ENCODE measurements around the gene DNAH7. TPM values are rescaled to one million over a fixed set of nuclear protein-coding genes. Genes with fewer than 3 reads are reported as not detected.

DNAH7 gene
- total and polyA plus RNA-seq, 2 of the 8 experiments (the other 6 are each of a cell fraction or from before 2014, with no cell fraction given): 0.07 to 0.08 TPM

DNA sequence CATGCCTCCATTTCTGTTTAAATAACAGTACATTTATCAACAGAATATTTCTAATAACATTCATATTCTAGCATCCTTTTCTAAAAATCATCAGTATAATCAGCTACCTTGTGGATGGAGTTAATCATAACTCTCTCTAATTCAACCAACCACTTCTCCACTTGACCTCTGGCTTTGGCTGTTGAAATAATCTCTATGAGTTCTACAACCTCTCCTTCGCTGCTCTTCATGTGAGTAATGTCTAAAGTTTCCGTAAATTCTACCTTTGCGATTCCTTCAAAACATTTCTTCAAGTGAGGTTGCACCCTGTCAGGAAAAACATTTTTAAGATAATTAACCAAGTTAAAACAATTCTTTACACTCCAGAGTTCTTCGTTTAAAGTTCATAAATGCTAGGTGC is 134.2 kb downstream of the DNAH7 start:
- H3K14ac ChIP-seq (ENCODE audit: insufficient read length): no peak overlapping the region
- H2BK15ac ChIP-seq (ENCODE audit: low read length): no peak overlapping the region
- no peaks in the 10 kb centered on the region for H3K4me1 ChIP-seq (replicated peaks in 1 of 4; ENCODE audit: control insufficient read depth in 3 of 4, insufficient read depth in 4 of 4, low read length in 3 of 4)
- DNase-seq (ENCODE audit: low read depth in 1 of 2, low spot score in 2 of 2): no peak
- no peaks in the 10 kb centered on the region for H3K9me3 ChIP-seq (ENCODE audit: insufficient read depth in 2 of 2, low read depth in 1 of 2, low read length in 1 of 2)
- no peak overlapping the region for H2AK5ac ChIP-seq (ENCODE audit: low read depth, low read length)
- H3K56ac ChIP-seq (replicated peaks; ENCODE audit: insufficient read length, low read depth, low read length): no peak overlapping the region
- WGBS, 2 experiments (ENCODE audit: extremely low coverage in 1 of 2, insufficient coverage in 1 of 2, insufficient read length in 1 of 2, insufficient replicate concordance in 2 of 2, low coverage in 1 of 2, low lambda C conversion rate in 2 of 2, missing lambda C conversion rate in 1 of 2): 89% methylated on average over 4 of the region's 4 CpGs; no CpG with 5 or more reads in 1 of the 2 experiments
- H3K79me1 ChIP-seq (ENCODE audit: low read depth, low read length): no peaks in the 10 kb centered on the region
- no peak overlapping the region for H2BK12ac ChIP-seq (ENCODE audit: low read depth, low read length)
- CTCF ChIA-PET (ENCODE audit: partially characterized antibody): interaction anchor here (0.6 kb wide), 1 partner anchor 787 kb away, joined by 5 read pairs; no protein-coding TSS in a partner anchor
- no peaks in the 10 kb centered on the region for H3K27me3 ChIP-seq (replicated peaks in 1 of 4; ENCODE audit: control insufficient read depth in 3 of 4, extremely low read depth in 1 of 4, insufficient read depth in 3 of 4, low read length in 3 of 4)
- no peak overlapping the region for H3K9ac ChIP-seq (replicated peaks in 1 of 4; ENCODE audit: extremely low read depth in 1 of 4, low read depth in 3 of 4, low read length in 3 of 4)
- H2AFZ ChIP-seq (ENCODE audit: low read length): no peak overlapping the region
- FAIRE-seq: no peak
- H2BK5ac ChIP-seq (ENCODE audit: low read depth, low read length): no peak overlapping the region
- H4K8ac ChIP-seq (ENCODE audit: extremely low read depth, insufficient read depth, low read length): no peak overlapping the region
- H4K20me1 ChIP-seq (replicated peaks in 1 of 2; ENCODE audit: control insufficient read depth in 1 of 2, insufficient read depth in 2 of 2, low read length in 2 of 2): no peaks in the 10 kb centered on the region
- H3K23me2 ChIP-seq (ENCODE audit: low read depth, low read length): no peaks in the 10 kb centered on the region
- TF ChIP-seq, protein P1, sequence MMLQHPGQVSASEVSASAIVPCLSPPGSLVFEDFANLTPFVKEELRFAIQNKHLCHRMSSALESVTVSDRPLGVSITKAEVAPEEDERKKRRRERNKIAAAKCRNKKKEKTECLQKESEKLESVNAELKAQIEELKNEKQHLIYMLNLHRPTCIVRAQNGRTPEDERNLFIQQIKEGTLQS (IDR thresholded peaks at IDR 0.05; ENCODE audit: insufficient read depth, low read depth, low read length): no peak
- TF ChIP-seq EP300 (IDR thresholded peaks at IDR 0.05; ENCODE audit: borderline replicate concordance in 1 of 2, low read depth in 2 of 2, low read length in 2 of 2) (no peak), SIN3A (conservative IDR thresholded peaks at IDR 0.05 in 1 of 2, IDR thresholded peaks at IDR 0.05 in 1 of 2; ENCODE audit: low read depth in 1 of 2, low read length in 2 of 2) (no peak), KDM1A (IDR thresholded peaks at IDR 0.05; ENCODE audit: borderline replicate concordance, low read length) (no peak)
- no peak overlapping the region for H3K27ac ChIP-seq (ENCODE audit: low read depth, low read length)
- no peak overlapping the region for H4K91ac ChIP-seq (replicated peaks; ENCODE audit: insufficient read length, low read length)
- POLR2A ChIA-PET (ENCODE audit: partially characterized antibody): no interaction called here
- no peak overlapping the region for H2BK120ac ChIP-seq (replicated peaks; ENCODE audit: low read depth, low read length)
- H3K4me2 ChIP-seq (ENCODE audit: insufficient read depth in 1 of 2, low read depth in 2 of 2, low read length in 2 of 2): no peak overlapping the region
- no peaks in the 10 kb centered on the region for H3K79me2 ChIP-seq (ENCODE audit: control insufficient read depth in 1 of 2, insufficient read depth in 2 of 2, low read length in 2 of 2)
- no peak overlapping the region for H4K5ac ChIP-seq (ENCODE audit: insufficient read length, low read depth, low read length)
- H3K23ac ChIP-seq (ENCODE audit: insufficient read length): no peak overlapping the region
- no peak overlapping the region for H3K18ac ChIP-seq (ENCODE audit: extremely low read depth, low read length)
- no peak overlapping the region for H3K4ac ChIP-seq (replicated peaks; ENCODE audit: insufficient read length, low read depth, low read length)
- H3K36me3 ChIP-seq (ENCODE audit: control insufficient read depth in 2 of 4, insufficient read depth in 4 of 4, low read length in 3 of 4): no peaks in the 10 kb centered on the region
- H2BK20ac ChIP-seq (ENCODE audit: low read length): no peak overlapping the region
- H3K4me3 ChIP-seq (ENCODE audit: extremely low read depth in 1 of 4, insufficient read depth in 2 of 4, low read depth in 3 of 4, low read length in 4 of 4): no peak overlapping the region
